ENCODE data around the gene MPND. TPM values are rescaled to one million over a fixed set of nuclear protein-coding genes. Genes with fewer than 3 reads are reported as not detected.

Gene MPND
- polyA plus RNA-seq, 4 donors, result 20.9 to 45.1 (median 35.4) TPM

DNA sequence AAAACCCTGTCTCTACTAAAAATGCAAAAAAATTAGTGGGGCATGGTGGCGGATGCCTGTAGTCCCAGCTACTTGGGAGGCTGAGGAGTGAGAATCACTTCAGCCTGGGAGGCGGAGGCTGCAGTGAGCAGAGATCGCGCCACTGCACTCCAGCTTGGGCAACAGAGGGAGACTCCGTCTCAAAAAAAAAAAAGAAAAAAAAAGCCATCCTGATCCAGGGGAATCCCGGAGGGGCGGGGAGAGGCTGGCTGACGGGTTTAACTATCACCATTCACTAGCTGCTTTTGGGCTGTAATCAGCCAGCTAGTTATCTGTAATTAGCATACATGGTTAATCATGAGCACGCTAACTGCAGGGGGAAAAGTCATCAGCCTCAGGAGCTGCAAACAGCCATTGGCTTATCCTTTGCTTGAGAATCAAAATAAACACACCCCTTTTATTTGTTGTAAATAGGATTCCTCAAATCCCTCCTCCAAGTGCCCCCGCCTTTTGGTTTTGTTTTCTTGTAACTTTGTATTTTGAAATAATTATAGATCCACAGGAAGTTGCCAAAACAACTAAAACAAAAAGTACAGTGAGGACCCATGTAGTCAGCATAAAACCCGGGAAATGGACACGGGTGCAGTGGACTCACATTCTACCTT lies 29.4 kb upstream of the MPND start:
- 28 to 48% (median 29%) methylated on average over 12 of the region's 12 CpGs for WGBS, 3 donors

GRCh38 chr19:4316956-4317355 lies 26.4 kb upstream of the MPND start:
- DNase-seq (no peak), FAIRE-seq (no peak)
- H3K27ac ChIP-seq (ENCODE audit: low read depth in 1 of 3, low read length in 2 of 3), result no peak overlapping the region
- no peak overlapping the region for H3K4me3 ChIP-seq (ENCODE audit: low read depth in 1 of 3, low read length in 3 of 3)
- no peaks in the 10 kb centered on the region for H3K36me3 ChIP-seq (ENCODE audit: control insufficient read depth in 3 of 3, insufficient read depth in 2 of 3, low read depth in 1 of 3, low read length in 3 of 3)
- 85 to 90% (median 89%) methylated on average over 9 of the region's 9 CpGs for WGBS, 3 donors
- no peaks in the 10 kb centered on the region for H3K27me3 ChIP-seq (ENCODE audit: control insufficient read depth in 3 of 3, insufficient read depth in 3 of 3, low read length in 3 of 3)
- peaks cover 0 to 26% of the 10 kb centered on the region in 2 donors for H3K9me3 ChIP-seq (ENCODE audit: control insufficient read depth in 2 of 2, insufficient read depth in 1 of 2, low read depth in 1 of 2, low read length in 1 of 2)
- H3K4me1 ChIP-seq (ENCODE audit: control insufficient read depth in 3 of 3, insufficient read depth in 2 of 3, low read depth in 1 of 3, low read length in 2 of 3), result no peaks in the 10 kb centered on the region

More for the DNA sequence above, 29.4 kb upstream of the MPND start:
- peaks cover 0 to 3% of the 10 kb centered on the region in 2 donors for H3K9me3 ChIP-seq (ENCODE audit: control insufficient read depth in 2 of 2, insufficient read depth in 1 of 2, low read depth in 1 of 2, low read length in 1 of 2)
- H3K36me3 ChIP-seq (ENCODE audit: control insufficient read depth in 3 of 3, insufficient read depth in 2 of 3, low read depth in 1 of 3, low read length in 3 of 3), result no peaks in the 10 kb centered on the region
- H3K27me3 ChIP-seq (ENCODE audit: control insufficient read depth in 3 of 3, insufficient read depth in 3 of 3, low read length in 3 of 3), result no peaks in the 10 kb centered on the region
- no peak overlapping the region for H3K27ac ChIP-seq (ENCODE audit: low read depth in 1 of 3, low read length in 2 of 3)
- H3K4me3 ChIP-seq (ENCODE audit: low read depth in 1 of 3, low read length in 3 of 3), result no peak overlapping the region
- no peak for FAIRE-seq
- H3K4me1 ChIP-seq (ENCODE audit: control insufficient read depth in 3 of 3, insufficient read depth in 2 of 3, low read depth in 1 of 3, low read length in 2 of 3), result no peaks in the 10 kb centered on the region
- DNase-seq, result no peak

GRCh38 chr19:4318460-4318859 lies 24.9 kb upstream of the MPND start:
- H3K9me3 ChIP-seq (ENCODE audit: control insufficient read depth in 2 of 2, insufficient read depth in 1 of 2, low read depth in 1 of 2, low read length in 1 of 2), result peaks cover 0 to 35% of the 10 kb centered on the region in 2 donors
- H3K27ac ChIP-seq (ENCODE audit: low read depth in 1 of 3, low read length in 2 of 3), result no peak overlapping the region
- DNase-seq (no peak), FAIRE-seq (no peak)
- no peaks in the 10 kb centered on the region for H3K27me3 ChIP-seq (ENCODE audit: control insufficient read depth in 3 of 3, insufficient read depth in 3 of 3, low read length in 3 of 3)
- 94 to 97% (median 95%) methylated on average over 7 of the region's 7 CpGs for WGBS, 3 donors
- H3K36me3 ChIP-seq (ENCODE audit: control insufficient read depth in 3 of 3, insufficient read depth in 2 of 3, low read depth in 1 of 3, low read length in 3 of 3), result peaks cover 0 to 1% (median 0%) of the 10 kb centered on the region in 3 donors
- no peak overlapping the region for H3K4me3 ChIP-seq (ENCODE audit: low read depth in 1 of 3, low read length in 3 of 3)
- no peaks in the 10 kb centered on the region for H3K4me1 ChIP-seq (ENCODE audit: control insufficient read depth in 3 of 3, insufficient read depth in 2 of 3, low read depth in 1 of 3, low read length in 2 of 3)

GRCh38 chr19:4319067-4319718 lies 24.2 kb upstream of the MPND start:
- peaks cover 0 to 8% (median 0%) of the 10 kb centered on the region in 3 donors for H3K36me3 ChIP-seq (ENCODE audit: control insufficient read depth in 3 of 3, insufficient read depth in 2 of 3, low read depth in 1 of 3, low read length in 3 of 3)
- peaks cover 0 to 35% of the 10 kb centered on the region in 2 donors for H3K9me3 ChIP-seq (ENCODE audit: control insufficient read depth in 2 of 2, insufficient read depth in 1 of 2, low read depth in 1 of 2, low read length in 1 of 2)
- no peak for DNase-seq
- FAIRE-seq, result no peak
- WGBS, 3 donors, result 91 to 95% (median 94%) methylated on average over 2 of the region's 2 CpGs
- H3K4me3 ChIP-seq (ENCODE audit: low read depth in 1 of 3, low read length in 3 of 3), result no peak overlapping the region
- no peak overlapping the region for H3K27ac ChIP-seq (ENCODE audit: low read depth in 1 of 3, low read length in 2 of 3)
- H3K4me1 ChIP-seq (ENCODE audit: control insufficient read depth in 3 of 3, insufficient read depth in 2 of 3, low read depth in 1 of 3, low read length in 2 of 3), result no peaks in the 10 kb centered on the region
- no peaks in the 10 kb centered on the region for H3K27me3 ChIP-seq (ENCODE audit: control insufficient read depth in 3 of 3, insufficient read depth in 3 of 3, low read length in 3 of 3)

DNA sequence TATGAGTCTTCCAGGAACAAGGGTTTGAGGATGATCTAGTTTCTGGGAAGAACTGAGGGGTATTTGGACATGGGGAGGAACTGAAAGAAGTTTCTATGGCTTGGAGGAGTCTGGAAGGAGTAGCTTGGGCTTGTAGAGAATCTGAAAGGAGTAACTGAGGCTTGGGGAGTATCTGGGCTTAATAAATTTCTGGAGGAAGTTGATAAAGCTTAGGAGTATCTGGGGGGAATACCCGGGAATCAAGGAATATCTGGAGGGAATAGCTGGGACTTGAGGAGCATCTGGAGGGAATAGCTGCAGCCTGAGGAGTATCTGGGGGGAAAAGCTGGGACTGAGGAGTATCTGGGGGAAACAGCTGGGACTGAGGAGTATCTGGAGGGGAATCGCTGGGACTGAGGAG lies 22.9 kb upstream of the MPND start:
- 94 to 98% (median 96%) methylated on average over 2 of the region's 2 CpGs for WGBS, 3 donors
- FAIRE-seq, result no peak

DNA sequence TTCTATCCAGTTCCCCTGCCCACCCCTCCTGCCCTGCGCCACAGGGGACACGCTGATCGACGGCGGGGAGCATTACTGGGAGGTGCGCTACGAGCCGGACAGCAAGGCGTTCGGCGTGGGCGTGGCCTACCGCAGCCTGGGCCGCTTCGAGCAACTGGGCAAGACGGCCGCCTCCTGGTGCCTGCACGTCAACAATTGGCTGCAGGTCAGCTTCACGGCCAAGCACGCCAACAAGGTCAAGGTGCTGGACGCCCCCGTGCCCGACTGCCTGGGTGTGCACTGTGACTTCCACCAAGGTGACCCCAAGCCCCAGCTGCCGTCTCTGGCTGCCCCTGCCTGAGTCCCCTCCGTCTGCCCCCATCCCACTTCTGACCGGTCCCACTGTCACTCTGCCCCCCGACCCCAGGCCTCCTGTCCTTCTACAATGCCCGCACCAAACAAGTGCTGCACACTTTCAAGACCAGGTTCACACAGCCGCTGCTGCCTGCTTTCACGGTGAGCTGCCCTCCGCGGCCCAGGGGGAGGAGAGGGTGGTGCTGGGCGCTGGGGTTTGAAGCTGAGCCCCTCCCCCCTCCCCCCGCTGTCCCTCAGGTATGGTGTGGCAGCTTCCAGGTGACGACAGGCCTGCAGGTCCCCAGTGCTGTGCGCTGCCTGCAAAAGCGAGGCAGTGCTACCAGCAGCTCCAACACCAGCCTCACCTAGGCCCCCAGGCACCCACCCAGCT lies 20.3 kb upstream of the MPND start:
- Histone ChIP-seq H3K27ac (ENCODE audit: low read depth in 1 of 3, low read length in 2 of 3) (no peak overlapping the region), H3K27me3 (ENCODE audit: control insufficient read depth in 3 of 3, insufficient read depth in 3 of 3, low read length in 3 of 3) (peaks cover 0 to 16% (median 0%) of the 10 kb centered on the region in 3 donors), H3K4me3 (ENCODE audit: low read depth in 1 of 3, low read length in 3 of 3) (no peak overlapping the region), H3K4me1 (ENCODE audit: control insufficient read depth in 3 of 3, insufficient read depth in 2 of 3, low read depth in 1 of 3, low read length in 2 of 3) (peaks cover 0 to 14% (median 0%) of the 10 kb centered on the region in 3 donors), H3K9me3 (ENCODE audit: control insufficient read depth in 2 of 2, insufficient read depth in 1 of 2, low read depth in 1 of 2, low read length in 1 of 2) (peaks cover 0 to 38% of the 10 kb centered on the region in 2 donors), H3K36me3 (ENCODE audit: control insufficient read depth in 3 of 3, insufficient read depth in 2 of 3, low read depth in 1 of 3, low read length in 3 of 3) (peaks cover 0 to 19% (median 3%) of the 10 kb centered on the region in 3 donors)
- 61 to 85% (median 76%) methylated on average over 28 to 37 of the region's 37 CpGs for WGBS, 3 donors
- no peak for FAIRE-seq
- DNase-seq, result no peak

More for the DNA sequence above, 22.9 kb upstream of the MPND start:
- H3K9me3 ChIP-seq (ENCODE audit: control insufficient read depth in 2 of 2, insufficient read depth in 1 of 2, low read depth in 1 of 2, low read length in 1 of 2), result peaks cover 0 to 35% of the 10 kb centered on the region in 2 donors
- H3K27me3 ChIP-seq (ENCODE audit: control insufficient read depth in 3 of 3, insufficient read depth in 3 of 3, low read length in 3 of 3), result no peaks in the 10 kb centered on the region
- H3K4me3 ChIP-seq (ENCODE audit: low read depth in 1 of 3, low read length in 3 of 3), result no peak overlapping the region
- H3K27ac ChIP-seq (ENCODE audit: low read depth in 1 of 3, low read length in 2 of 3), result no peak overlapping the region
- H3K4me1 ChIP-seq (ENCODE audit: control insufficient read depth in 3 of 3, insufficient read depth in 2 of 3, low read depth in 1 of 3, low read length in 2 of 3), result no peaks in the 10 kb centered on the region
- no peak for DNase-seq
- peaks cover 0 to 10% (median 3%) of the 10 kb centered on the region in 3 donors for H3K36me3 ChIP-seq (ENCODE audit: control insufficient read depth in 3 of 3, insufficient read depth in 2 of 3, low read depth in 1 of 3, low read length in 3 of 3)

GRCh38 chr19:4323692-4324091 lies 19.7 kb upstream of the MPND start:
- 85 to 95% (median 91%) methylated on average over 9 of the region's 9 CpGs for WGBS, 3 donors
- Histone ChIP-seq H3K27me3 (ENCODE audit: control insufficient read depth in 3 of 3, insufficient read depth in 3 of 3, low read length in 3 of 3) (peaks cover 0 to 16% (median 0%) of the 10 kb centered on the region in 3 donors), H3K9me3 (ENCODE audit: control insufficient read depth in 2 of 2, insufficient read depth in 1 of 2, low read depth in 1 of 2, low read length in 1 of 2) (peaks cover 0 to 37% of the 10 kb centered on the region in 2 donors), H3K4me1 (ENCODE audit: control insufficient read depth in 3 of 3, insufficient read depth in 2 of 3, low read depth in 1 of 3, low read length in 2 of 3) (peaks cover under 1 to 16% (median 2%) of the 10 kb centered on the region in 3 donors), H3K4me3 (ENCODE audit: low read depth in 1 of 3, low read length in 3 of 3) (no peak overlapping the region), H3K27ac (ENCODE audit: low read depth in 1 of 3, low read length in 2 of 3) (no peak overlapping the region), H3K36me3 (ENCODE audit: control insufficient read depth in 3 of 3, insufficient read depth in 2 of 3, low read depth in 1 of 3, low read length in 3 of 3) (peaks cover 0 to 19% (median 3%) of the 10 kb centered on the region in 3 donors)
- DNase-seq (no peak), FAIRE-seq (no peak)

DNA sequence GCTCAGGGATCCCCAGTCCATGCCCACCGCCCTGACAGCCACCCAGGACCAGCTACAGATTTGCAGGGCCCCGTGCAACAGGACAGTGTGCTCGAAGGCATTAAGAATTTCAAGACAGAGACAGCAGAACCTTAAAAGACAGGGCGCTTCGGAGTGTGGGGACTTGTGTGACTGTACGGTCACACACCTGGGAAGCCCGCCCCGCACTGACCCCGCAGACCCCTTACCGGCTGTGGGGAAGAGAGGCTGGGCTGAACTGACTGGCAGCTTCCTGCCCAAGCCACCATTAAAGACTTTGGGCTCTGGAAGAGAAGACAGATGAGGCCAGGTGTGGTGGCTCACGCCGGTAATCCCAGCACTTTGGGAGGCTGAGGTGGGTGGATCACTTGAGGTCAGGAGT lies 19.1 kb upstream of the MPND start:
- no peak overlapping the region for H3K27ac ChIP-seq (ENCODE audit: low read depth in 1 of 3, low read length in 2 of 3)
- peaks cover 0 to 16% (median 0%) of the 10 kb centered on the region in 3 donors for H3K27me3 ChIP-seq (ENCODE audit: control insufficient read depth in 3 of 3, insufficient read depth in 3 of 3, low read length in 3 of 3)
- peaks cover 0 to 19% (median 3%) of the 10 kb centered on the region in 3 donors for H3K36me3 ChIP-seq (ENCODE audit: control insufficient read depth in 3 of 3, insufficient read depth in 2 of 3, low read depth in 1 of 3, low read length in 3 of 3)
- WGBS, 3 donors, result 82 to 88% (median 87%) methylated on average over 12 of the region's 12 CpGs
- FAIRE-seq (no peak), DNase-seq (no peak)
- H3K9me3 ChIP-seq (ENCODE audit: control insufficient read depth in 2 of 2, insufficient read depth in 1 of 2, low read depth in 1 of 2, low read length in 1 of 2), result peaks cover 0 to 32% of the 10 kb centered on the region in 2 donors
- no peak overlapping the region for H3K4me3 ChIP-seq (ENCODE audit: low read depth in 1 of 3, low read length in 3 of 3)
- peaks cover 2 to 22% (median 3%) of the 10 kb centered on the region in 3 donors for H3K4me1 ChIP-seq (ENCODE audit: control insufficient read depth in 3 of 3, insufficient read depth in 2 of 3, low read depth in 1 of 3, low read length in 2 of 3)

Measured in small intestine (tissue), 7 donors.